Pancreas (tissue), 10 donors: Measurements from ENCODE around the gene LTBP4. TPM values are rescaled to one million over a fixed set of nuclear protein-coding genes. Genes with fewer than 3 reads are reported as not detected.
"Not testable (repeated sequence)": the region's sequence is repeated elsewhere in the genome, so short reads cannot be mapped to it uniquely, and the experiment has no call there.

ENCODE experiments used
- ATAC-seq, 4 donors: fragments of 200-7000 bp; cut with Tn5 transposase; one replicate each; pipeline versions ENCODE4 v1.8.0 to v1.9.1; 2020; ENCODE audit warnings: mild to moderate bottlenecking in 4 of 4, moderate library complexity in 4 of 4
- DNase-seq, 6 donors: peaks; one replicate each; pipeline ENCODE4 v3.0.0-alpha.2; 2020
- FAIRE-seq: peaks from 2 replicates; lab custom pipeline; 2012; peaks lifted over from hg19 to GRCh38; lab: Jason Lieb, UNC
- H3K27ac ChIP-seq, 4 donors: fragments of 200-600 bp; sonication (generic); 1 replicate in 3 of 4; 2 replicates in 1 of 4; pipeline versions ENCODE4 v1.5.0 to v1.8.0; 2020
- H3K27me3 ChIP-seq, 4 donors: fragments of 200-600 bp; one replicate each; pipeline ENCODE4 v1.8.0; 2021
- H3K36me3 ChIP-seq, 3 donors: fragments of 200-600 bp; sonication (generic) in 1 of 3; one replicate each; pipeline versions ENCODE4 v1.5.0 to v1.8.0; 2020 to 2021
- H3K4me1 ChIP-seq, 3 donors: fragments of 200-600 bp; one replicate each; pipeline ENCODE4 v1.8.0; 2021
- H3K4me3 ChIP-seq, 4 donors: fragments of 200-600 bp; sonication (generic) in 2 of 4; one replicate each; pipeline versions ENCODE4 v1.5.0 to v1.8.0; 2020 to 2021
- H3K9me3 ChIP-seq, 4 donors: fragments of 200-600 bp; one replicate each; pipeline ENCODE4 v1.8.0; 2021
- CTCF ChIP-seq, 4 donors: fragments of 200-600 bp; sonication (generic) in 3 of 4; IDR thresholded peaks; one replicate each; pipeline versions ENCODE4 v1.5.0 to v1.8.0; 2021; ENCODE audit warnings: antibody characterized with exemption in 4 of 4
- WGBS, 2 donors: extraction: QIAGEN DNeasy Blood & Tissue Kit; methylation state at CpG; one replicate each; pipeline ENCODE4 v1.1.7; 2013; 5-methylcytosine and 5-hydroxymethylcytosine counted together
- intact Hi-C, 3 donors: fragments of 100-400 bp; cut with DNase I; formaldehyde crosslinking; loops; one replicate each; pipeline versions ENCODE4 v1.11.1 to v1.14.2; 2022
- polyA plus RNA-seq, 2 donors: library from polyadenylated mRNA; stranded (reverse); fragments of 200-250 nt; gene quantifications; one replicate each; pipeline ENCODE4 v1.2.3, GENCODE V29; 2013
- total RNA-seq, 6 donors: library from RNA; stranded (reverse); fragmentation: NEBNext Ultra II Directional in 4 of 6; extraction: Animal tissue kit (Norgen Biotek cat#: 25700) in 4 of 6; gene quantifications; one replicate each; pipeline versions ENCODE4 v1.2.1 to v1.2.4, GENCODE V29; 2021 to 2023
- donor health status: healthy with polysubstance abuse.
- donor health status: DM: no; HTN: no; CAD: no; lungs with moderate emphysema.
- donor health status: DM: no; HTN: no; CAD: no.
- donor health status: control.
- donor health status: control.
- donor health status: Bipolar disorder and iron deficiency.
- donor health status: DM: yes; HTN: yes; CAD: no.
- donor health status: DM: no; HTN: no; CAD: no.
- donor health status: DM: no; HTN: no; CAD: no.
- donor health status: DM: yes; HTN: yes; CAD: no.

LTBP4 gene
- total and polyA plus RNA-seq, 8 donors = 18.7 to 48.9 (median 28.2) TPM

GRCh38 chr19:40589591-40590429 lies 11.4 kb upstream of the LTBP4 start:
- no peak for TF ChIP-seq CTCF (IDR thresholded peaks at IDR 0.05)
- no peak for ATAC-seq
- intact Hi-C loops = no loop called here
- Histone ChIP-seq H3K36me3 (peaks cover 0 to 1% (median 0%) of the 10 kb centered on the region in 3 donors), H3K4me1 (no peaks in the 10 kb centered on the region), H3K4me3 (no peak overlapping the region), H3K27me3 (no peaks in the 10 kb centered on the region), H3K9me3 (no peaks in the 10 kb centered on the region), H3K27ac (no peak overlapping the region)
- FAIRE-seq = no peak
- 94 to 98% methylated on average over 17 to 26 of the region's 26 CpGs for WGBS, 2 donors
- peak in 1 of 6 donors; percentile 65 for DNase-seq

GRCh38 chr19:40590464-40591265 lies 10.5 kb upstream of the LTBP4 start:
- H3K27ac ChIP-seq = no peak overlapping the region
- no peak for TF ChIP-seq CTCF (IDR thresholded peaks at IDR 0.05)
- no peaks in the 10 kb centered on the region for H3K36me3 ChIP-seq
- no peaks in the 10 kb centered on the region for H3K4me1 ChIP-seq
- FAIRE-seq (no peak), DNase-seq (no peak), ATAC-seq (no peak)
- H3K9me3 ChIP-seq = no peaks in the 10 kb centered on the region
- no peaks in the 10 kb centered on the region for H3K27me3 ChIP-seq
- 87% methylated on average over 22 of the region's 22 CpGs for WGBS, 2 donors
- H3K4me3 ChIP-seq = no peak overlapping the region
- intact Hi-C loops = no loop called here

- H3K27me3 ChIP-seq, H3K9me3 ChIP-seq, FAIRE-seq, H3K27ac ChIP-seq, intact Hi-C loops, H3K4me1 ChIP-seq, ATAC-seq, H3K36me3 ChIP-seq, DNase-seq, H3K4me3 ChIP-seq: not testable (repeated sequence)
- 82 to 98% methylated on average over 4 of the region's 4 CpGs for WGBS, 2 donors
Measured at GRCh38 chr19:40591724-40592123, 9.4 kb upstream of the LTBP4 start.

- peaks cover 0 to 2% (median 0%) of the 10 kb centered on the region in 3 donors for H3K4me1 ChIP-seq
- peak in 1 of 6 donors; percentile 2 for DNase-seq
- H3K36me3 ChIP-seq = no peaks in the 10 kb centered on the region
- no peak overlapping the region for H3K27ac ChIP-seq
- ATAC-seq = peak in 3 of 4 donors; percentile 34 to 47 (median 36)
- intact Hi-C loops = no loop called here
- no peaks in the 10 kb centered on the region for H3K27me3 ChIP-seq
- WGBS, 2 donors = 80 to 85% methylated on average over 4 of the region's 4 CpGs
- no peak overlapping the region for H3K4me3 ChIP-seq
- no peak for TF ChIP-seq CTCF (IDR thresholded peaks at IDR 0.05)
- H3K9me3 ChIP-seq = no peaks in the 10 kb centered on the region
- no peak for FAIRE-seq
Measured at GRCh38 chr19:40592170-40592569, 9.0 kb upstream of the LTBP4 start.

- TF ChIP-seq CTCF (IDR thresholded peaks at IDR 0.05) = no peak
- DNase-seq (no peak), ATAC-seq (no peak), FAIRE-seq (no peak)
- intact Hi-C loops = no loop called here
- no peaks in the 10 kb centered on the region for H3K36me3 ChIP-seq
- H3K9me3 ChIP-seq = no peaks in the 10 kb centered on the region
- WGBS, 2 donors = 24 to 32% methylated on average over 8 of the region's 8 CpGs
- no peak overlapping the region for H3K4me3 ChIP-seq
- H3K27ac ChIP-seq = no peak overlapping the region
- H3K27me3 ChIP-seq = peaks cover 0 to 13% (median 0%) of the 10 kb centered on the region in 4 donors
- H3K4me1 ChIP-seq = peaks cover 0 to 2% (median 0%) of the 10 kb centered on the region in 3 donors
Measured at GRCh38 chr19:40594255-40594654, 6.9 kb upstream of the LTBP4 start.
